ENCODE results near the gene NRXN2. TPM values are rescaled to one million over a fixed set of nuclear protein-coding genes. Genes with fewer than 3 reads are reported as not detected.

The NRXN2 gene
- total RNA-seq, 4 donors from 2014 or later = 0.21 to 0.72 (median 0.64) TPM; not detected in 1

- Histone ChIP-seq H3K36me3 (no peaks in the 10 kb centered on the region), H3K9me3 (no peaks in the 10 kb centered on the region), H3K4me3 (no peak overlapping the region), H3K27ac (no peak overlapping the region), H3K4me1 (peaks cover 16% of the 10 kb centered on the region), H3K27me3 (peaks cover 78% of the 10 kb centered on the region)
- no peak for TF ChIP-seq POLR2A (IDR thresholded peaks at IDR 0.05)
- TF ChIP-seq POLR2AphosphoS5 (IDR thresholded peaks at IDR 0.05) = no peak
- no peak for TF ChIP-seq CTCF (IDR thresholded peaks at IDR 0.05)
- TF ChIP-seq EP300 (IDR thresholded peaks at IDR 0.05) = no peak
- no peak for DNase-seq (ENCODE audit: low spot score in 2 of 2)
- WGBS = 27% methylated on average over 11 of the region's 11 CpGs
Observed at GRCh38 chr11:64644647-64645275, 78.2 kb downstream of the NRXN2 start.

- Histone ChIP-seq H3K36me3 (no peaks in the 10 kb centered on the region), H3K4me1 (peaks cover 16% of the 10 kb centered on the region), H3K4me3 (peak overlapping the region; percentile 37), H3K9me3 (no peaks in the 10 kb centered on the region), H3K27me3 (peaks cover 82% of the 10 kb centered on the region), H3K27ac (no peak overlapping the region)
- 22% methylated on average over 9 of the region's 19 CpGs for WGBS
- TF ChIP-seq POLR2A (IDR thresholded peaks at IDR 0.05) (no peak), CTCF (IDR thresholded peaks at IDR 0.05) (no peak), POLR2AphosphoS5 (IDR thresholded peaks at IDR 0.05) (no peak), EP300 (IDR thresholded peaks at IDR 0.05) (no peak)
- DNase-seq (ENCODE audit: low spot score in 2 of 2) = no peak
Observed at GRCh38 chr11:64643920-64644646, 78.9 kb downstream of the NRXN2 start.

GRCh38 chr11:64643256-64643881 lies 79.6 kb downstream of the NRXN2 start:
- peaks cover 16% of the 10 kb centered on the region for H3K4me1 ChIP-seq
- peaks cover 80% of the 10 kb centered on the region for H3K27me3 ChIP-seq
- no peaks in the 10 kb centered on the region for H3K36me3 ChIP-seq
- peak overlapping the region; percentile 37 for H3K4me3 ChIP-seq
- DNase-seq (ENCODE audit: low spot score in 2 of 2) = no peak
- no peak for TF ChIP-seq POLR2AphosphoS5 (IDR thresholded peaks at IDR 0.05)
- no peak for TF ChIP-seq POLR2A (IDR thresholded peaks at IDR 0.05)
- TF ChIP-seq CTCF (IDR thresholded peaks at IDR 0.05) = no peak
- TF ChIP-seq EP300 (IDR thresholded peaks at IDR 0.05) = no peak
- no peak overlapping the region for H3K27ac ChIP-seq
- 2% methylated on average over 52 of the region's 53 CpGs for WGBS
- H3K9me3 ChIP-seq = no peaks in the 10 kb centered on the region

GRCh38 chr11:64642871-64643255 lies 80.1 kb downstream of the NRXN2 start:
- Histone ChIP-seq H3K27ac (no peak overlapping the region), H3K4me1 (peaks cover 20% of the 10 kb centered on the region), H3K4me3 (peak overlapping the region; percentile 37), H3K36me3 (no peaks in the 10 kb centered on the region), H3K9me3 (no peaks in the 10 kb centered on the region), H3K27me3 (peaks cover 82% of the 10 kb centered on the region)
- WGBS = 3% methylated on average over 20 of the region's 36 CpGs
- no peak for DNase-seq (ENCODE audit: low spot score in 2 of 2)
- no peak for TF ChIP-seq CTCF (IDR thresholded peaks at IDR 0.05)
- no peak for TF ChIP-seq POLR2A (IDR thresholded peaks at IDR 0.05)
- no peak for TF ChIP-seq POLR2AphosphoS5 (IDR thresholded peaks at IDR 0.05)
- TF ChIP-seq EP300 (IDR thresholded peaks at IDR 0.05) = no peak

GRCh38 chr11:64642418-64642735 lies 80.6 kb downstream of the NRXN2 start:
- Histone ChIP-seq H3K4me1 (peaks cover 23% of the 10 kb centered on the region), H3K36me3 (no peaks in the 10 kb centered on the region), H3K27ac (no peak overlapping the region), H3K9me3 (no peaks in the 10 kb centered on the region), H3K27me3 (peaks cover 86% of the 10 kb centered on the region), H3K4me3 (peak overlapping the region; percentile 37)
- no peak for DNase-seq (ENCODE audit: low spot score in 2 of 2)
- WGBS = 20% methylated on average over 2 of the region's 30 CpGs
- no peak for TF ChIP-seq CTCF (IDR thresholded peaks at IDR 0.05)
- TF ChIP-seq POLR2A (IDR thresholded peaks at IDR 0.05) = no peak
- no peak for TF ChIP-seq EP300 (IDR thresholded peaks at IDR 0.05)
- no peak for TF ChIP-seq POLR2AphosphoS5 (IDR thresholded peaks at IDR 0.05)
